SK-N-SH (cell line): ENCODE measurements around the gene SIRT5.

Experiments
- FOXJ3 ChIP-seq: sonication (generic); formaldehyde crosslinking; IDR thresholded peaks from 2 replicates; pipeline ENCODE4 v1.5.1; 2020; ENCODE audit warnings: mild to moderate bottlenecking, missing genetic modification reagents
- GABPA ChIP-seq: IDR thresholded peaks from 2 replicates; pipeline ENCODE4 v1.4.0; 2012; ENCODE audit warnings: low read depth, mild to moderate bottlenecking
- SIN3A ChIP-seq: IDR thresholded peaks from 2 replicates; pipeline ENCODE4 v1.6.1; 2012; ENCODE audit warnings: low read depth, mild to moderate bottlenecking, low read length, moderate library complexity, borderline replicate concordance
- SMC3 ChIP-seq: IDR thresholded peaks from 2 replicates; pipeline ENCODE4 v1.6.1; 2012; ENCODE audit warnings: low read depth, low read length, improper control_type of control experiment

DNA sequence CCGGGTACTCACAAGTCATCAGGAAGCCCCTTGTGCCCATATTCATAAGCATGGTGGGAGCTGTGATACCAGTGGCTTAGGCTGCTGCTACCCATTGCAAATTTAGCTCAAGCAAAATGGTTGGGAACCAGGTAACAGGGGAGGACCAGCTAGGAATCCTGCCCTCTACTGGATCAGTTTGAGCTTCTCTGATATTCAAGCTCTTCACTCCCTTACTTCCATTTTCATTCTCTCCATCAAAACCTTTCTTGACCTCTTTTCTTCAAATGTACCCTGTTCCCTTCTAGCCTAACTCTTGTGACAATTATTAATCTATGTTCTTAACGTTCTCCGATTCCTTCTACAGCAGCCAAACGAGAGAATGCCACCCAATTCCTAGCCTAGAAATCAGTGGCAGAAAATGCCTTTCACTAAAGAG is 50.5 kb downstream of the SIRT5 start:
- peak; percentile 30; the same call in 1 of the 2 replicates for TF ChIP-seq SMC3
- no peak for TF ChIP-seq GABPA
- no peak for TF ChIP-seq SIN3A
- no peak for TF ChIP-seq FOXJ3
